ENCODE results near the gene PLXDC1.
"Not testable (repeated sequence)": the region's sequence is repeated elsewhere in the genome, so short reads cannot be mapped to it uniquely, and the experiment has no call there.

Gene PLXDC1

DNA sequence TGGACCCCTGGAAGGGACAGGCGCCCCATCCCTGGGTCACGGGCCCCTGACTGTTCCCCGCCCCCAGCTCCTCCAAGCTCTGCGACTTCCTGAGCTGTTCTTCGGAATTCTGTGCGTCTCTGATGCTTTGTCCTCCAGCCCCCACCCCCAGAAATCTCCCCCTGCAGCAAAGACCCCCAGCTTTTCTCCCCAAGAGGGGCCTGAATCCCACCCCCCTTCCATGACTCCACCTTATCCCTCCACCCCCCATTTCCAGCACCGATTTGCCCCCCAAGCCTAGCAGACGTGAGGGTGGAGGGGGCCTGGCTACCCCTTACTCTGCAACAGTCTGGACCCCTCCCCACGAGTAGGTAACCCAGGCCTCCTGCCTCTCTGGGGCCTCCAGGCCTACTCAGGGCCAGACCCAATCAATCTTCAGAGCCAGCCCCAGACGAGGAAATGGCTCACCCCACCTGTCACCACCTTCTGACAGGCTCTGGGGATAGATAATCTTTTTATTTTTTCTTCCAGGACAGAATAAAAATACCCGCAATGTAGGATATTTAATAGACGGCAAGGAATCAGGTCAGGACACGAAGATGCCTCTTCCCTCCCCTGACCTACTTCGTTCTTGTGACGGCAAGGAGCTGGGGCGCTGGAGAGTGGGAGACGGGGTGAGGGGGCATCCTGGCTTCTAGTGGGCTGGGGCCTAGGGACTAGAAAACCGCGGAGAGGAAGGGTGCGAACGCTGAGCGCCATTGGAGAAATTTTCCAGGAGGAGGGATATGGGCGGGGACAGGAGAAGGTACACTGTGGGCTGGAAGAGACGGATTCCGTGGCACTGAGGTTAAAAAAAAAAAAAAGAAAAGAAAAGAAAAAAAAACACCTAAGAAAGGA is 744 bp upstream of the PLXDC1 start:
- DNase-seq: peak; percentile 48

GRCh38 chr17:39150795-39151149 is 665 bp downstream of the PLXDC1 start:
- DNase-seq: no peak

- no peak for DNase-seq
Measured at GRCh38 chr17:39150104-39150634, 1.3 kb downstream of the PLXDC1 start.

DNA sequence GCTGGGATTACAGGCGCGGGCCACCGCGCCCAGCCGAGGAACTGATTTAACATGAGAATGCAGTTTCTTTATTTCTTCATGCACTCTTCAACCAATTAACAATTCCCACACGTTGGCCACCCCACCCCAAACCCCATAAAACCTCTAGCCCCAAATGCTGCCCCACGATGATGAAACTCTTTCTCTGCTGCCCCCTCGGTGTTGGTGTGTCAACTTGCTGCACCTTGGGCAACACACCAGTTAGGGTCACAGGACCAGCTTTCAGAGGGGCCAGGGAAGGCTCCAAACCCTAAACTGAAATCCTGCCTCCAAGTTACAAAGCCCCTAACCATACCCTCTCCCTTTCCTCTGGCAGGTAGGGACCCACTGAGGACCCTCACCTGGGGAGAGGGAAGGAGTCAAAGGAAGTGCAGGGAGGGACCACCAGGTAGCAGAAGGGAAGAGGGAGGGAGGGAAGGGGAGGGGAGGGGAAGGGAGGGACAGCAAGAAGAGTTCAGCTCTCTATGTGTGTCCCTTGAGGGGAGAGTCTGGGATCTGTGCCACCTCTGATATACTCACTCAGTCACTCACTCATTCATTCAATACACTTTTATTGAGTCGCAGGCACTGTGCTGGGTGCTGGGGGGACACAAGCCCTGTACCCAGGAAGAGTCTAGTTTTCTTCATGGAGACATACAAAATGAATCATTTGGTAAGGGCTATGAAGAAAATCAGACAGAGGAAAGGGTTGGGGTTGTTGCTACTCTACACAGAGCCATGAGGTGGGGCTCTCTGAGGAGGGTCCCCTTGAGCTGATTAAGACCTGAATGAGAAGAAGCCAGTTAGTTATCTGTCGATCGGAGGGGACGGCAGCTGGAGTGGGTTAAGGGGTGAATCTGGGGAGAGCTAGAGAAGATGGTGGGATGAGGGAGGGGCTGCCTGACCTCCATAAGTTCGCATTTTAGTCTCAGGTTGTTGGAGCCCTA is 3.9 kb downstream of the PLXDC1 start:
- DNase-seq: no peak

DNA sequence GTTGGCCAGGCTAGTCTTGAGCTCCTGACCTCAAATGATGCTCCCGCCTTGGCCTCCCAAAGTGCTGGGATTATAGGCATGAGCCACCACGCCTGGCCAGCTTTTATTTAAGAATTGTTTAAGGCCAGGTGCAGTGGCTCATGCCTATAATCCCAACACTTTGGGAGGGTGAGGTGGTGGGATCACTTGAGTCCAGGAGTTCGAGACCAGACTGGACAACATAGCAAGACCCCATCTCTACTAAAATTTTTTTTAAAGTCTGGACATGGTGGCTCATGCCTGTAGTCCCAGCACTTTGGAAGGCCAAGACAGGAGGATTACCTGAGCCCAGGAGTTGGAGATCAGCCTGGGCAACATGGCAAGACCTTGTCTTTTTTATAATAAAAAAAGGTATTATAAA is 5.2 kb downstream of the PLXDC1 start:
- DNase-seq: no peak

DNA sequence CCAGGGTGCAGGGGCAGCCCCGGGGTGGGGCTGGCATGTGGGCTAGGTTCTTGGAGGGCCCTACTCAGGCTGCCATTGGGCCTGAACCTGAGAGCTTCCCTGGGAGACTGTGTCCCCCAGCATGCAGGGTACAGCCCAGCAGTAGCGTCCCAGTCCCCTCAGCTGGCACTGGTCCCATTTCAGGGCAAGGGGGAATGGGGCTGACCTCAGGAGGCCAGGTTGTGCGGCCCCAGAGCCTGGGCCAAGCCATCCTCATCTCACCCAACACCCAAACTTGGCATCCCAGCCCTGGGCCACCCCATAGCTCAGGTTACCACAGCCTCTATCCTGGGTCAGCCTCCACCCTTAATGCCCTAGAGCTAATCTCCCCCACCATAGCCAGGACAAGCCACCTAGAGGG is 6.3 kb downstream of the PLXDC1 start:
- no peak for DNase-seq

DNA sequence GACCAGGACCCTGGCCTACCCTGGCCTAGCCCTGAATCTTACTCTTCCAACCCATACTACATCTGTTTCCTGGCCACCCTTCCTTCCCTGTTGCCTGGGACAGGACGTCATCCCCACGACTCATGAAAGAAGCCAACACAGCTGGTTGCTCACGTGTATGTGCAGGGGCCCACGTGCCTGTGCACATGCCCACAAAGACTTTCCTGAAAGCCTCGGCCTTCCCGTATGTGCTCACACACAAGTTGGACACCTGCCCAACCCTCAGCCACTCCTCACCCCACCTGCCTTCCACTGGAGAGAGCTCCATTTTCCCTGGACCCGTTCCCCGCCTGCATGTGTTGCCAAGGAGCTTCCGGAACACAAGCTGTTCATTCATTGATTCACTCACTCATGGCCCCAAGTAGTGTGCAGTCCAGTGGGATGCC is 7.0 kb downstream of the PLXDC1 start:
- no peak for DNase-seq

DNA sequence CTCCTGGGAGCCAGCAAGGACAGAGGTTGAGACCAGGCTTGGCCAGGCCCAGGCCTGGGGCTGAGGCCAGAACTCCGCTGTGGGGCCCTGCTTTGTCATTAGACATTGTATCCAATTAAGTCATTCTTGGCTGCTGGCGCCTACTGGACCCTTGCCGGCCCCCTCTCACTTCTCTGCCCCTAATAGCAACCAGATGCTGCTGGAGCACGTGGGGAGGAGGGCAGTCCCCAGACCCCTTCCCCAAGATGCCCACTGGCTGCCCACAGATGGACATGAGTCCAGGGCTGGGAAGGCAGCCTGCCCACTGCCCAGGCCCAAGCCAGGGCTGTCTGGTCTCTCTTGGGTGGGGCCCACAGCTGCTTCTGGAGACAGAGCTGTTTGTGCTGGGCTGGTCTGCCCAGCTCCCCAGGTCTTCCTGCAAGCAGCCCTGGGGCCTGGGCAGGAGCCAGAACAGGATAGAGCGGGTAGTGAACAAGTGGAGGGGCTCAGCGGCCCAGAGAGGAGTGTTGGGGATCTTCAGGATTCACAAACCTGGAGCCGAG is 7.8 kb downstream of the PLXDC1 start:
- DNase-seq: no peak

- no peak for DNase-seq
Measured at GRCh38 chr17:39141915-39142664, 9.3 kb downstream of the PLXDC1 start.

DNA sequence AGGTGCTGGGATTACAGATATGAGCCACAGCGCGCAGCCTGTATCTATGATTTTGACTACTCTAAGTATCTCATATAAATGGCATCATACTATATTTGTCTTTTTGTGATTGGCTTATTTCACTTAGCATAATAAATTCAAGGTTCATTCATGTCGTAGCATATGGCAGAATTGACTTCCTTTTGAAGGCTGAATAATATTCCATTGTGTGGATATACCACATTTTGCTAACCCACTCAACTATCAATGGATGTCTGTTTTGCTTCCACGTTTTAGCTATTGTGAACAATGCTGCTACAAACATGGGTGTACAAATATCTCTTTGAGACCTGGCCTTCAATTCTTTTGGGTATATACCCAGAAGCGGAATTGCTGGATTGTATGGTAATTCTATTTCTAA is 10.1 kb downstream of the PLXDC1 start:
- no peak for DNase-seq

- no peak for DNase-seq
Measured at GRCh38 chr17:39139561-39139960, 11.9 kb downstream of the PLXDC1 start.

GRCh38 chr17:39139161-39139511 is 12.3 kb downstream of the PLXDC1 start:
- no peak for DNase-seq

DNA sequence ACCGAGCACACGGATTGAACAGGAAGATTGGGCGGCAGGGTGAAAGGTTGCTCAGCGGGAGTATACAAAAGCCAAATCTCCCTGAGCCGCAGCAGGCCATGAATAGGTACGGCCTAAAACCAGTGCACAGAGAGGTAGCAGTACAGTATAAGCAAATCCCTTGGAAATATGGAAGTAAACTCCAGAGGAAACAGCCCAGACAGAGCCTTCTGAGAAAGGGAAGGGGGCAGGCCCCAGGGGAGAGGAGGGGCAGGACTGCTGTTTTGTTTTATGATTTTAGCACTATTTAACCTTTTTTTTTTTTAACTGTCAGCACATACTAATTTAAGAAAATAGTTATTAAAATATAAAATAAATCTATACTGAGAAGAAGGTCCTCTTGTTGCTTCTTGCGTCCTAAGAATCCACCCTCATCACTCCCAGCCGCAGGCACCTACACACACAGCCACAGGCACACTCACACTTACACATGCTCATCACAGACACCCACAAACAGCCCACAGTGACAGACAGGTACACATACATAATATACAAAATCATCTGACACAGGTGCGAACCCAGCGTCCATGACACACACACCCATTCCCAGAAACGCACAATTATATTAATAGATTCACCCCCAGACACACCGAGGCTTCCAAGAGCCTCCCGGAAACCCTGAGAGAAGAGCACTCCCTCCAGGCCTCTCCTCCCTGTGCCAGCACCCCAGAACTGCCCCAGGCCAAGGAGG is 12.8 kb downstream of the PLXDC1 start:
- DNase-seq: no peak

DNA sequence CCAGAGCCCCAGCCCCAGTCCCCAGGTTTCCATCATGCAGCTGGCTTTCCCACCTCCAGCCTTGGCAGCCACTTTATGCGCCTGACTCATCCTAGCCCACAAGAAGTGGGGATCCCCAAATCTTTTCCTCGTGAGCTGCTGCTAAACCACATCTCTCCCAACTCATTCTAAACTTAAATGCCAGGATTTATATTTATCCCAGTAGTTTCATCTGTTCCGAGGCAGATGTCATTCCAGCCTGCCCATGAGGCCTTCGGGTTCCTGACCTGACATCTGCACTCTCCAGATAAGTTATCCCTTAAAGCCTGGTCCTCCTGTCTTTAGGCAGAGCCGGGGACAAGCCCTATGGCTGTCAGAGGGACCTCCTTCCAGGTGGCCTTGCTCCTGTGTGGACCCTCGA is 16.6 kb downstream of the PLXDC1 start:
- DNase-seq: no peak

DNA sequence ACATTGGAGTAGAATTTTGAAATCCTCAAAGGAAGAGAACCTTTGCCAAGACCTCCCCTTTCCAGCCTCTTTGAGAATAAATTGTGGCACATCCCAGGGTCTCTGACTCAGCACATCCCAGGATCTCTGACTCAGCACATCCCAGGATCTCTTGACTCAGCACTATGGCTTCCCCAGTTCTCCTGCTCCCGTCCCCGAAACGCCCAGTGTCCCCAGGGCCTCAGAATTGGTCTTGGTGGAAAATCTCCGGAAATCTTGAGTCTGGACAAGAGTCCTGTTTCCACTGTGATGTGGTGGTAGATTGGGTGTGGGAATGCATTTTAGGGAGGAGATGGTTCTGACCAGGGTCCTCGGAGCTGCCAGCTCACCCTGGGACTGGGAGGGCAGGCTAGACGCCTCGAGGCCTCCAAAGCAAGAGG is 19.2 kb downstream of the PLXDC1 start:
- DNase-seq: no peak

DNA sequence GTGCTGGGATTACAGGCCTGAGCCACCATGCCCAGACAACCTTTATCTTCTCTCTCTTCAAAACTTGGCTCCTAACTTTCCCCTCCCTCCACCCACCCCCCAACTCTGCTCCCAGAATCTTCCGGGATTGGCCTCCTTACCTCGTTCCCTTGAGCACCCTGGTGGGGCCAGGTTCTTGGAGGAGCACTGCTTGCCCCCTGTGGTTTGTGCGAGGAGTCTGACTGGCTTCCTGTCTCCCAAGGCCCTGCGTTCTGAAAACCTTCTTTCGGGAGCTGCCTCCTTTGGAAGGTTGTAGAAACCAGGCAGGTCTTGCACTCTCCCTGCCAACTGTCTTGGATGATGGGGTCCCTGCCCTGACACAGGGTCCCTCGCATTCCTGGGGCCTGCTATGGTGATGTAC is 19.8 kb downstream of the PLXDC1 start:
- no peak for DNase-seq

GRCh38 chr17:39130205-39130604 is 21.2 kb downstream of the PLXDC1 start:
- no peak for DNase-seq

DNA sequence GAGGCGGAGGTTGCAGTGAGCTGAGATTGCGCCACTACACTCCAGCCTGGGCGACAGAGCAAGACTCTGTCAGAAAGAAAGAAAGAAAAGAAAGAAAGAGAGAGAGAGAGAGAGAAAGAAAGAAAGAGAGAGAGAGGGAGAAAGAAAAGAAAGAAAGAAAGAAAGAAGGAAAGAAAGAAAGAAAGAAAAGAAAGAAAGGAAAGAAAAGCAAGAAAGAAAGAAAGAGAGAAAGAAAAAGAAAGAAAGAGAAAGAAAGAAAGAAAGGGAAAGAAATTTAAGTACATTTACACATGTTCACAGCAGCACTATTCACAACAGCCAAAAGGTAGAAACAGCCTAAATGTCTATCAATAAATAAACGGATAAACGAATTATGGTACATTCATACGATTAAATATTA is 21.9 kb downstream of the PLXDC1 start:
- DNase-seq: not testable (repeated sequence)

GRCh38 chr17:39126436-39126835 is 25.0 kb downstream of the PLXDC1 start:
- no peak for DNase-seq

DNA sequence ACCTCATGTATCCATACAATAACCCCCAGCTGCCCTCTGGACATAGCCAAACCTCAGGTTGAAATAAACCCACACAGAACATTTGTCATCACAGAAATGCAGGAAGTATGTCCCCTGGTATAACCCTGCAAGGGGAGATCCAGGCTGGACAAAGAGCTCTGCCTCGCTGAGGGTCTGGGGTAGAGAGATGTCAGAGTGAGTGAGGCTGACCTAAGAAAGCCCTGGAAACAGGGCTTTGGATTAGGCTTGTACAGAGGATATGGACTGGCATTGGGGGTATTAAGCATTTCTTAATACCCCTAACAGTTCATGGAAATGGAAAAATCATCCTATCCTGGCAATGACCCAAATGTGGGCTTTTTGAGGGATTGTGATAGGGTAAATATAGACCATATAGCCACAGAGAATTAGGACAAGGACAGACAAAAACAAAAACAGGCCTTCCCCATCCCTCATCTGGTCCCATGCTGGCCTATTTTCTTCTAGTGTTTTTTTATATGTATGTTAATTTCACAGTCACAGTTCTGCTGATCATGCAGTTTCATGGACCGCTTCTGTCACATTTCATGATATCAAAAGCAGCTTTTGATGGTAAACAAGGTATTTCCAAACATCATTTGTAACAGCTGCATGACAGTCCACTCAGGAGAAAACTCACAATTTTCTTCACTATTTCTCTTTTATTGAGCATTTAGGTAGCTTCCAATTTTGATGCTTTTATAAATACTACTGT is 26.1 kb downstream of the PLXDC1 start:
- DNase-seq: no peak

- DNase-seq: no peak
Measured at GRCh38 chr17:39123627-39124026, 27.8 kb downstream of the PLXDC1 start.

Measured in NCI-H526 treated with DMSO at 0.1 percent for 48 hours (cell line).